Measurements from ENCODE around the gene ATXN2. TPM values are rescaled to one million over a fixed set of nuclear protein-coding genes. Genes with fewer than 3 reads are reported as not detected.

Gene ATXN2
- total RNA-seq, result 18.0 and 28.6 TPM in 2 replicates

GRCh38 chr12:111598637-111599452, at the start of gene ATXN2:
TSS of gene ATXN2 (minus strand) at chr12:111599315. CDS start at chr12:111599034, 281 bp downstream.

GRCh38 chr12:111405859-111406473, 193.1 kb downstream of the ATXN2 start, which contains the start of gene SH2B3:
TSS of gene SH2B3 (plus strand) at chr12:111405923. CDS start at chr12:111418146, 12,223 bp downstream.

Other genes starting within 250 kb of the ATXN2 start
- 4.7 and 6.3 TPM in 2 replicates for gene PHETA1, start 230.2 kb downstream of the ATXN2 start, total RNA-seq
- gene SH2B3, start 193.4 kb downstream of the ATXN2 start, total RNA-seq, result 37.7 and 68.4 TPM in 2 replicates
- gene BRAP, start 86.6 kb upstream of the ATXN2 start, total RNA-seq, result 17.0 and 20.0 TPM in 2 replicates
- gene ACAD10, start 86.7 kb upstream of the ATXN2 start, total RNA-seq, result 14.4 and 14.5 TPM in 2 replicates
- 16.1 and 23.4 TPM in 2 replicates for gene ALDH2, start 167.6 kb upstream of the ATXN2 start, total RNA-seq
- 27.4 and 29.9 TPM in 2 replicates for gene MAPKAPK5, start 242.9 kb upstream of the ATXN2 start, total RNA-seq